ENCODE data around the gene SLC5A10.

DNA sequence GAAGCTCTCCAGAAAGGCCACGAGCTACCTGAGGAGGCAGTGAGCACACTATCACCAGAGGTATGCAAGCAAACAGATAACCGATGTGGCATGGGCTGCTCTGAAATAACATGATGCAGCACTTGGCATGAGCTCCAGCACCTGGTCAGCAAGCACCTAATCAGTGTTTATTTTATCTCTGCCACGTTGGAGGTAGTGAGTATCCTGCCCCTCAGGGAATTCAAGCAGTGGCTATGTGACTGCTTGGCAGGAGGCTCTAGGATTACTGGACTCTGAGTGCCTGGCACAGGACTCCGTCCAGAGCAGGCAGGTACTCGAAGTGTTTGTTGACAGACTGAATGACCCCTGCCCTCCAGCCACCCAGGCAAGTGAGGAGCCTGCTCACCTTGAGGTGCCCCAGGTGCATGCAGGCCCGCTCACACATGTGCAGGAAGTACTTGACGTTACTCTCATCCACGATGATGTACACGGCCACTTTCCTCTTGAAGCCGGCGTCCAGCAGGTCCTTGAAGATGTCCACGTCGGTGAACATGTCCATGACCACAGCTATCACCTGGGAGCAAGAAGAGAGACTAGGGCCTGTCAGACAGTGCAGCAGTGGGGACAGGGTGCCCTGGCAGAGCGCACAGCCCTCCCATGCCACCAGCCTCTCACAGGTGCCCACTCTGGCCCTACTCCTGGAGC is 36.0 kb downstream of the SLC5A10 start:
- TF ChIP-seq GATA3 (IDR thresholded peaks at IDR 0.05; ENCODE audit: low read depth, low read length): no peak
- TF ChIP-seq GATA2 (IDR thresholded peaks at IDR 0.05; ENCODE audit: low read depth, low read length): no peak
